Vagina (tissue), 2 donors: ENCODE measurements around the gene IDI1. TPM values are rescaled to one million over a fixed set of nuclear protein-coding genes. Genes with fewer than 3 reads are reported as not detected.

Source experiments
- DNase-seq, 2 donors: peaks; one replicate each; pipeline ENCODE4 v3.0.0-alpha.2; 2017; ENCODE audit errors: extremely low spot score in 2 of 2
- H3K27ac ChIP-seq: fragments of 200-600 bp; sonication (generic); one replicate; pipeline ENCODE4 v1.5.1; 2019
- H3K27me3 ChIP-seq: fragments of 200-600 bp; sonication (generic); one replicate; pipeline ENCODE4 v1.5.1; 2019
- H3K36me3 ChIP-seq, 2 donors: fragments of 200-600 bp; sonication (generic); one replicate each; pipeline ENCODE4 v1.5.1; 2017 to 2019
- H3K4me1 ChIP-seq: fragments of 200-600 bp; sonication (generic); one replicate; pipeline ENCODE4 v1.5.1; 2019
- H3K4me3 ChIP-seq, 2 donors: fragments of 200-600 bp; sonication (generic); 1 replicate in 1 of 2; 2 replicates in 1 of 2; pipeline ENCODE4 v1.5.1; 2016 to 2019
- H3K9me3 ChIP-seq: fragments of 200-600 bp; sonication (generic); one replicate; pipeline ENCODE4 v1.5.1; 2019
- CTCF ChIP-seq, 3 experiments: fragments of 450-650 bp in 2 of 3; fragments of 200-600 bp in 1 of 3; sonication (generic) in 1 of 3; IDR thresholded peaks; one replicate each; pipeline ENCODE4 v1.5.1; 2017 to 2019; ENCODE audit warnings: antibody characterized with exemption in 3 of 3, mild to moderate bottlenecking in 2 of 3, moderate library complexity in 2 of 3
- POLR2A ChIP-seq, 2 donors: fragments of 450-650 bp; IDR thresholded peaks; one replicate each; pipeline ENCODE4 v1.6.1; 2017; ENCODE audit warnings: antibody characterized with exemption in 2 of 2, mild to moderate bottlenecking in 2 of 2, moderate library complexity in 2 of 2
- POLR2AphosphoS5 ChIP-seq, 2 donors: sonication (generic); formaldehyde crosslinking; IDR thresholded peaks; one replicate each; pipeline ENCODE4 v1.9.0; 2017; ENCODE audit warnings: antibody characterized with exemption in 2 of 2, mild to moderate bottlenecking in 2 of 2, low read depth in 1 of 2; ENCODE audit not compliant: insufficient read depth in 1 of 2
- intact Hi-C: fragments of 100-400 bp; cut with DNase I; formaldehyde crosslinking; loops from one replicate; pipeline ENCODE4 v1.15.1; 2023
- total RNA-seq: library from RNA; depleted of rRNA; stranded (reverse); fragments of >200 nt; gene quantifications from one replicate; pipeline ENCODE4 v1.2.3, GENCODE V29; 2016

IDI1 gene
- total RNA-seq, 1 donor from 2014 or later: 50.3 TPM

DNA sequence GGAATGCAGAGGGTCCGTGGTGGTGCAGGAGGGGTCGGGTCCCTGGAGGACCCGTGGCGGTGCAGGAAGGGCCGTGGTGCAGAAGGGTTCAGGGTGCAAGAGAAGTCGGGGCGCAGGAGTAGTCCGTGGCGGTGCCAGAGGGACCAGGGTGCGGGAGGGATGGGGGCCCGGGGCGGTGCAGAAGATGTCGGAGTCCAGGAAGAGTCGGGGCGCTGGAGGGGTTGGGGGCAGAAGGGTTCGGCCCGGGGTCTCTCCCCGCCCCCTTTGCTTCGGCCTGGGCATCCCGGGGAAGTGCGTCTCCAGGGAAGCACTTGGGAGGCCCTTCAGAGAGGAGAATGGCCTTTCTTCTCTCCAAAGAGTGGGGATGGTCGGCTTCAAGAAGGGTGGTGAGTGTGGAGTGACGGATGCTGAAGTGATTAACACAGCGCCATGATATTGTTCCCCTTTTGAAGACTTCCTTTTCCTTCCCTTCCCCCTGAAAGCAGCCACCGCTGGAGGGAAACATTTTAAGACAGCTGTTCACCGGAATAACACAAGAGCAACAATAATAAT lies 8.3 kb upstream of the IDI1 start:
- Histone ChIP-seq H3K4me1 (peaks cover 59% of the 10 kb centered on the region), H3K27ac (peak overlapping the region; percentile 98), H3K9me3 (no peaks in the 10 kb centered on the region), H3K27me3 (no peaks in the 10 kb centered on the region), H3K36me3 (peaks cover 0 to 6% of the 10 kb centered on the region in 2 donors), H3K4me3 (peak overlapping the region; percentile 68 to 98)
- intact Hi-C loops: loop anchor here (10.0 kb wide), 1 partner anchor 122 kb away; the partner anchor contains the start of gene LARP4B
- TF ChIP-seq POLR2AphosphoS5 (IDR thresholded peaks at IDR 0.05; ENCODE audit: insufficient read depth in 1 of 2, low read depth in 1 of 2) (no peak), CTCF (IDR thresholded peaks at IDR 0.05) (no peak), POLR2A (IDR thresholded peaks at IDR 0.05) (no peak)
- no peak for DNase-seq

DNA sequence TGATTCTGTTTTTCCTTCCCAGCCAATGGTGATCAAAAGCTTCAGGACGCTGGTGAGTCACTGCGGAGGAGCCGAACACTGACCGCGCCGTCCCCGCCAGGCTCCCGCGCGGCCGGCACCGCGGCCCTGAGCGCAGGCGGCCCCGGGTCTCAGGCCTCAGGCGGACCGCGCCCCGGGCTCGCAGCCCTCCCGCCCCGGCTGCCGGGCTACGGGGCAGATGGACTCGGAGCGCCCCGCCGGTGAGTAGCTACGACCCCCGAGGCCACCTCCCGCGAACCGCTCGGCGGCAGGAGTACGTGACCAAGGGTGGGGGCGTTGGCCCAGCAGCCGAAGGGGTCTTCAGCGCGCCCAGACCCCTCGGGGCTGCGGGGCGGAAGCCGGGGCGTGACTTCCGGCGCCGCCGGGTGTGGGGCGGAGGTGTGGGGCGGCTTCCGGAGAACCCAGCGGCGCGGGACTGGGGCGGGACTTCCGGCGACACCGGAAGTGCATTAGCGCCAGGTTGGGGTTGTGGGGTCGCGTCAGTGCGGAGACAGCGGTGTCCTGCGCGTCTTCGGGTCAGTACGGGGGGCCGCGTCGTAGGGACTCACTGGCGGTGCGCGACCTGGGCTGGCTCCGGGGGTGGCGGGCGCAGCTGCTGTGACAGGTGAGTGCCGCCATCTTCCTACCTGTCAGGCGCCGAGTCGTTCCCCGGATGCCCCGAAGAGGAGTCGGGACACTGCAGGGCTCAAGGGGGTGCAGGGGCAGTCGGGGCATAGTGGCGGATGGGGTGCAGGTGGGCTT lies 7.6 kb upstream of the IDI1 start, which contains the start of gene WDR37:
Gene WDR37, plus strand, starts transcription at position 60 of the 780 bp plus-strand sequence. CDS start 15,771 bp downstream, outside the sequence.
- Histone ChIP-seq H3K9me3 (no peaks in the 10 kb centered on the region), H3K4me3 (peak within 1 kb of the TSS; percentile 68 to 98), H3K4me1 (peaks cover 59% of the 10 kb centered on the region), H3K36me3 (peaks cover 0 to 6% of the 10 kb centered on the region in 2 donors), H3K27me3 (no peaks in the 10 kb centered on the region), H3K27ac (peak within 1 kb of the TSS; percentile 98)
- DNase-seq: no peak
- intact Hi-C loops: loop anchor here (10.0 kb wide), 1 partner anchor 122 kb away; the partner anchor contains the start of gene LARP4B
- TF ChIP-seq POLR2AphosphoS5 (IDR thresholded peaks at IDR 0.05; ENCODE audit: insufficient read depth in 1 of 2, low read depth in 1 of 2): peak; percentile 58 to 88
- no peak for TF ChIP-seq CTCF (IDR thresholded peaks at IDR 0.05)
- TF ChIP-seq POLR2A (IDR thresholded peaks at IDR 0.05): peak in 1 of 2 donors; percentile 32

DNA sequence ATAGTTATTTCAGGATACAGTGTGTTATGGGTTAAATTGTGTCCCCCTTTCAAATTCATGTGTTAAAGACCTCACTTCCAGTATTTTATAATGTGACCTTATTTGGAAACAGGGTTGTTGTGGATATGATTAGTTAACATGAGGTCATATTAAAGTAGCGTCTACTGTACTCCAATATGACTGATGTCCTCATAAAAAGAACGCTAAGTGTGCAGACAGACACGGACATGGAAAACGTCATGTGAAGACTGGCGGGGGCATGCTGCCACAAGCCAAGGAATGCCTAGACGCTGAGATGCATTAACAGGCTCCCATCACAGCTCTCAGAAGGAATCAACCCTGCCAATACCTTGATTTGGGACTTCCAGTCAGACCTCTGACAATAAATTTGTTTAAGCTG lies 5.8 kb upstream of the IDI1 start:
- peak overlapping the region; percentile 8 for H3K27ac ChIP-seq
- H3K9me3 ChIP-seq: no peaks in the 10 kb centered on the region
- intact Hi-C loops: loop anchor here (10.0 kb wide), 1 partner anchor 120 kb away; the partner anchor contains the start of gene LARP4B
- H3K27me3 ChIP-seq: no peaks in the 10 kb centered on the region
- H3K36me3 ChIP-seq: peaks cover 0 to 6% of the 10 kb centered on the region in 2 donors
- TF ChIP-seq CTCF (IDR thresholded peaks at IDR 0.05): no peak
- no peak for TF ChIP-seq POLR2AphosphoS5 (IDR thresholded peaks at IDR 0.05; ENCODE audit: insufficient read depth in 1 of 2, low read depth in 1 of 2)
- no peak for TF ChIP-seq POLR2A (IDR thresholded peaks at IDR 0.05)
- H3K4me3 ChIP-seq: peak overlapping the region in 1 of 2 donors; percentile 68
- no peak for DNase-seq
- H3K4me1 ChIP-seq: peaks cover 60% of the 10 kb centered on the region

- no peak for TF ChIP-seq POLR2A (IDR thresholded peaks at IDR 0.05)
- no peak for TF ChIP-seq POLR2AphosphoS5 (IDR thresholded peaks at IDR 0.05; ENCODE audit: insufficient read depth in 1 of 2, low read depth in 1 of 2)
- no peak for TF ChIP-seq CTCF (IDR thresholded peaks at IDR 0.05)
- peaks cover 0 to 6% of the 10 kb centered on the region in 2 donors for H3K36me3 ChIP-seq
- H3K9me3 ChIP-seq: no peaks in the 10 kb centered on the region
- peak overlapping the region in 1 of 2 donors; percentile 74 for H3K4me3 ChIP-seq
- intact Hi-C loops: loop anchor here (10.0 kb wide), 1 partner anchor 116 kb away; the partner anchor contains the start of gene LARP4B
- DNase-seq: no peak
- peak overlapping the region; percentile 100 for H3K27ac ChIP-seq
- no peaks in the 10 kb centered on the region for H3K27me3 ChIP-seq
- peaks cover 51% of the 10 kb centered on the region for H3K4me1 ChIP-seq
Observed at GRCh38 chr10:1050554-1050953, 1.6 kb upstream of the IDI1 start.
